Endothelial cell of umbilical vein (primary cell): ENCODE measurements around the gene CXCL17. TPM values are rescaled to one million over a fixed set of nuclear protein-coding genes. Genes with fewer than 3 reads are reported as not detected.

ENCODE experiments used
- BruUV-seq: library from RNA; stranded (reverse); fragments of 400-500 nt; replicated peaks from 2 replicates; lab custom pipeline; 2021; lab: Mats Ljungman, UMichigan
- CTCF ChIA-PET: fragments of 300-600, 350-600 bp; sonication (Branson Sonifier 250); formaldehyde crosslinking; loops from one replicate; lab custom pipeline; 2021; ENCODE audit warnings: antibody characterized with exemption, inconsistent platforms; lab: Charles Lee
- POLR2A ChIA-PET: fragments of 300-600, 350-600 bp; sonication (Branson Sonifier 250); formaldehyde crosslinking; loops from one replicate; lab custom pipeline; 2021; ENCODE audit warnings: antibody characterized with exemption, inconsistent platforms; lab: Charles Lee
- DNase-seq: peaks from one replicate; pipeline ENCODE4 v3.0.0-alpha.2; 2011; ENCODE audit warnings: low read depth, low spot score
- FAIRE-seq: peaks from 2 replicates; lab custom pipeline; 2011; peaks lifted over from hg19 to GRCh38; lab: Jason Lieb, UNC
- H2AFZ ChIP-seq: 2 replicates; pipeline ENCODE4 v1.6.0; 2012; ENCODE audit warnings: low read depth, low read length, control low read depth, inconsistent platforms
- H3K27ac ChIP-seq: 2 replicates; pipeline ENCODE4 v1.5.1; 2011; ENCODE audit warnings: low read depth, mild to moderate bottlenecking, control low read depth, low read length, moderate library complexity; ENCODE audit not compliant: insufficient read depth
- H3K27me3 ChIP-seq, 2 experiments: 2 replicates each; pipeline versions ENCODE4 v1.6.0 to v1.6.1; 2011; ENCODE audit warnings: low read length in 2 of 2, mixed read lengths in 1 of 2; ENCODE audit not compliant: control insufficient read depth in 2 of 2, insufficient read depth in 2 of 2
- H3K36me3 ChIP-seq, 2 experiments: 2 replicates in 1 of 2; 3 replicates in 1 of 2; pipeline ENCODE4 v1.5.1; 2011; ENCODE audit warnings: low read length in 2 of 2, mild to moderate bottlenecking in 1 of 2, moderate library complexity in 1 of 2; ENCODE audit not compliant: control insufficient read depth in 2 of 2, insufficient read depth in 2 of 2; ENCODE audit errors: extremely low read depth in 1 of 2
- H3K4me1 ChIP-seq: 3 replicates; pipeline ENCODE4 v1.5.1; 2011; ENCODE audit warnings: mild to moderate bottlenecking, low read length; ENCODE audit not compliant: control insufficient read depth, insufficient read depth; ENCODE audit errors: extremely low read depth
- H3K4me2 ChIP-seq: 2 replicates; pipeline ENCODE4 v1.6.1; 2011; ENCODE audit warnings: low read length, control low read depth, mixed read lengths; ENCODE audit not compliant: insufficient read depth
- H3K4me3 ChIP-seq, 3 experiments: fragments of 200-600 bp in 1 of 3; sonication (generic), shearing (Covaris generic) in 1 of 3; replicated peaks in 1 of 3; 2 replicates each; pipeline ENCODE4 v1.5.1; 2011 to 2016; ENCODE audit warnings: control low read depth in 3 of 3, low read length in 3 of 3, mild to moderate bottlenecking in 2 of 3, inconsistent platforms in 1 of 3, low read depth in 1 of 3, moderate library complexity in 1 of 3; ENCODE audit not compliant: insufficient read depth in 1 of 3
- H3K79me2 ChIP-seq: 2 replicates; pipeline ENCODE4 v1.6.0; 2012; ENCODE audit warnings: low read length, inconsistent platforms; ENCODE audit not compliant: control insufficient read depth, insufficient read depth
- H3K9ac ChIP-seq: replicated peaks from 2 replicates; pipeline ENCODE3; 2011; ENCODE audit warnings: low read length, control low read depth; ENCODE audit not compliant: insufficient read depth; ENCODE audit errors: extremely low read depth
- H3K9me1 ChIP-seq: replicated peaks from 3 replicates; pipeline ENCODE4 v1.6.0; 2011; ENCODE audit warnings: mild to moderate bottlenecking, low read length; ENCODE audit not compliant: control insufficient read depth, insufficient read depth; ENCODE audit errors: extremely low read depth
- H3K9me3 ChIP-seq: replicated peaks from 2 replicates; pipeline ENCODE4 v1.5.1; 2012; ENCODE audit warnings: low read length, inconsistent platforms; ENCODE audit not compliant: control insufficient read depth, insufficient read depth
- H4K20me1 ChIP-seq: replicated peaks from 2 replicates; pipeline ENCODE3; 2011; ENCODE audit warnings: mild to moderate bottlenecking, low read length; ENCODE audit not compliant: control insufficient read depth, insufficient read depth; ENCODE audit errors: extremely low read depth
- CTCF ChIP-seq, 2 donors: IDR thresholded peaks; 1 replicate in 1 of 2; 2 replicates in 1 of 2; pipeline ENCODE4 v1.5.1; 2011; ENCODE audit warnings: low read length in 2 of 2, mild to moderate bottlenecking in 2 of 2, moderate library complexity in 2 of 2, control low read depth in 1 of 2, inconsistent platforms in 1 of 2, low read depth in 1 of 2; ENCODE audit not compliant: insufficient read depth in 1 of 2; ENCODE audit errors: extremely low read depth in 1 of 2
- EZH2 ChIP-seq: IDR thresholded peaks from 2 replicates; pipeline ENCODE4 v1.6.1; 2012; ENCODE audit warnings: borderline replicate concordance, low read depth, mild to moderate bottlenecking, moderate library complexity, low read length, inconsistent platforms; ENCODE audit not compliant: severe bottlenecking
- FOS ChIP-seq: IDR thresholded peaks from 2 replicates; pipeline ENCODE4 v1.6.1; 2011; ENCODE audit warnings: mild to moderate bottlenecking, low read length, moderate library complexity, borderline replicate concordance; ENCODE audit not compliant: insufficient read depth
- GATA2 ChIP-seq: IDR thresholded peaks from 2 replicates; pipeline ENCODE4 v1.7.0; 2011; ENCODE audit warnings: low read depth, mild to moderate bottlenecking, moderate library complexity, mixed read lengths, low read length; ENCODE audit not compliant: insufficient read length, insufficient read depth
- JUN ChIP-seq: IDR thresholded peaks from 2 replicates; pipeline ENCODE4 v1.6.1; 2011; ENCODE audit warnings: borderline replicate concordance, low read depth; ENCODE audit not compliant: insufficient read length, insufficient read depth
- MAX ChIP-seq: IDR thresholded peaks from 2 replicates; pipeline ENCODE4 v1.6.1; 2011; ENCODE audit not compliant: insufficient read depth, insufficient read length
- MYC ChIP-seq: IDR thresholded peaks from one replicate; pipeline ENCODE4 v1.6.1; 2011; ENCODE audit warnings: mild to moderate bottlenecking, low read depth, low read length
- POLR2A ChIP-seq: IDR thresholded peaks from 2 replicates; pipeline ENCODE4 v1.6.1; 2012; ENCODE audit warnings: low read depth, mild to moderate bottlenecking, control low read depth, low read length
- POLR2AphosphoS5 ChIP-seq: IDR thresholded peaks from 2 replicates; pipeline ENCODE4 v1.6.1; 2012; ENCODE audit warnings: low read depth, mild to moderate bottlenecking, control low read depth, low read length, moderate library complexity; ENCODE audit not compliant: insufficient read depth
- dilution Hi-C: fragments of 300-500 bp; cut with MboI; formaldehyde crosslinking; loops from one replicate; pipeline ENCODE4 v1.15.0; 2019; ENCODE audit warnings: low sequenced_read_pairs; ENCODE audit not compliant: extremely low pct_ligation_motif_present
- intact Hi-C: fragments of 100-400 bp; cut with micrococcal nuclease; formaldehyde crosslinking; loops from one replicate; pipeline ENCODE4 v1.10.0; 2022
- polyA plus RNA-seq, 4 experiments: library from polyadenylated mRNA; depleted of rRNA in 3 of 4; stranded (reverse) in 3 of 4; unstranded in 1 of 4; fragments of >200 nt; gene quantifications; 2 replicates each; pipeline versions ENCODE4 v1.2.1 to v1.2.3, GENCODE V29; 2011 to 2012; ENCODE audit warnings: missing spikeins in 1 of 4
- total RNA-seq: library from RNA; stranded (reverse); gene quantifications from 2 replicates; pipeline ENCODE4 v1.2.3, GENCODE V29; 2021

Gene CXCL17
- total and polyA plus RNA-seq, 2 donors (not counting 3 experiments of a cell fraction or from before 2014, with no cell fraction given): not detected

- FAIRE-seq: peak; percentile 100
Measured at GRCh38 chr19:42396381-42397262, 46.1 kb downstream of the CXCL17 start.

More at GRCh38 chr19:42396381-42397262, 46.1 kb downstream of the CXCL17 start:
- TF ChIP-seq MAX: no peak
- peak; percentile 88 for TF ChIP-seq POLR2AphosphoS5
- no peak for TF ChIP-seq EZH2
- TF ChIP-seq GATA2: no peak
- no peak for TF ChIP-seq CTCF (IDR thresholded peaks at IDR 0.05; ENCODE audit: extremely low read depth in 1 of 2, insufficient read depth in 1 of 2, low read depth in 1 of 2, low read length in 2 of 2)
- TF ChIP-seq JUN: peak; percentile 72
- peak; percentile 87 for TF ChIP-seq POLR2A
- TF ChIP-seq MYC: no peak
- no peak for TF ChIP-seq FOS
- Histone ChIP-seq H3K4me1 (peaks cover 17% of the 10 kb centered on the region), H3K4me2 (peak overlapping the region; percentile 80), H3K9ac (peak overlapping the region; percentile 85), H3K4me3 (peak overlapping the region; percentile 36 to 73 (median 49)), H4K20me1 (no peaks in the 10 kb centered on the region), H3K79me2 (peaks cover 6% of the 10 kb centered on the region), H3K9me1 (no peaks in the 10 kb centered on the region), H2AFZ (peak overlapping the region; percentile 94), H3K27me3 (no peaks in the 10 kb centered on the region), H3K27ac (peak overlapping the region; percentile 77), H3K9me3 (no peaks in the 10 kb centered on the region), H3K36me3 (no peaks in the 10 kb centered on the region)
- peak; percentile 100 for DNase-seq
- dilution Hi-C loops (no loop called here), intact Hi-C loops (loop anchor here (1.0 to 5.0 kb wide), 4 partner anchors 27 to 264 kb away; partner anchors contain the start of genes MEGF8 and POU2F2)
- CTCF ChIA-PET: interaction anchor here (1.0 to 1.7 kb wide), 9 partner anchors 9 to 288 kb away, joined by 3 to 8 read pairs (median 3); partner anchors contain the start of gene POU2F2
- TSS peak; percentile 74 for BruUV-seq
- POLR2A ChIA-PET: interaction anchor here (0.6 to 1.3 kb wide), 2 partner anchors 10 to 39 kb away, joined by 3 to 4 read pairs; no protein-coding TSS in a partner anchor
